H9 (cell line): ENCODE results near the gene NMUR2. TPM values are rescaled to one million over a fixed set of nuclear protein-coding genes. Genes with fewer than 3 reads are reported as not detected.

Source experiments
- DNase-seq: peaks from one replicate; pipeline ENCODE4 v3.0.0-alpha.2; 2017
- H2AFZ ChIP-seq: one replicate; pipeline ENCODE4 v1.6.1; 2013; ENCODE audit warnings: mild to moderate bottlenecking, low read length, control low read depth, moderate library complexity
- H2AK5ac ChIP-seq: 2 replicates; pipeline ENCODE4 v1.6.1; 2013; ENCODE audit warnings: low read length, control low read depth, mixed read lengths; ENCODE audit not compliant: insufficient read length
- H2BK120ac ChIP-seq: one replicate; pipeline ENCODE4 v1.6.1; 2013; ENCODE audit warnings: low read depth, mild to moderate bottlenecking, low read length, control low read depth, inconsistent platforms; ENCODE audit not compliant: poor library complexity, severe bottlenecking
- H2BK12ac ChIP-seq: 2 replicates; pipeline ENCODE4 v1.6.1; 2013; ENCODE audit warnings: low read length, control low read depth, mixed read lengths, low read depth; ENCODE audit not compliant: insufficient read length
- H2BK15ac ChIP-seq: 2 replicates; pipeline ENCODE4 v1.6.1; 2013; ENCODE audit warnings: low read depth, low read length, control low read depth
- H2BK20ac ChIP-seq: one replicate; pipeline ENCODE4 v1.6.1; 2013; ENCODE audit warnings: low read depth, mild to moderate bottlenecking, low read length, control low read depth, inconsistent platforms; ENCODE audit not compliant: poor library complexity, severe bottlenecking
- H2BK5ac ChIP-seq: 2 replicates; pipeline ENCODE4 v1.6.1; 2013; ENCODE audit warnings: low read length, control low read depth, mixed read lengths; ENCODE audit not compliant: insufficient read length
- H3K14ac ChIP-seq: 2 replicates; pipeline ENCODE4 v1.6.1; 2013; ENCODE audit warnings: low read length, control low read depth; ENCODE audit not compliant: insufficient read depth
- H3K18ac ChIP-seq: 2 replicates; pipeline ENCODE4 v1.6.1; 2013; ENCODE audit warnings: low read depth, mild to moderate bottlenecking, mixed read lengths, low read length, control low read depth; ENCODE audit not compliant: insufficient read length
- H3K23ac ChIP-seq: 2 replicates; pipeline ENCODE4 v1.6.1; 2013; ENCODE audit warnings: low read length, control low read depth, mixed read lengths, low read depth; ENCODE audit not compliant: insufficient read length
- H3K23me2 ChIP-seq: 2 replicates; pipeline ENCODE4 v1.6.1; 2013; ENCODE audit warnings: low read depth, mild to moderate bottlenecking, mixed read lengths, low read length, control low read depth; ENCODE audit not compliant: insufficient read length, poor library complexity, severe bottlenecking
- H3K27ac ChIP-seq: 2 replicates; pipeline ENCODE4 v1.5.1; 2013; ENCODE audit warnings: low read length, control low read depth, mixed read lengths, low read depth; ENCODE audit not compliant: insufficient read length
- H3K27me3 ChIP-seq: 2 replicates; pipeline ENCODE4 v1.6.1; 2013; ENCODE audit warnings: low read length, control low read depth, inconsistent platforms; ENCODE audit not compliant: insufficient read depth
- H3K4ac ChIP-seq: 2 replicates; pipeline ENCODE4 v1.6.1; 2013; ENCODE audit warnings: low read depth, mild to moderate bottlenecking, control low read depth, inconsistent platforms, low read length, moderate library complexity
- H3K4me1 ChIP-seq: 2 replicates; pipeline ENCODE4 v1.6.1; 2013; ENCODE audit warnings: low read length, control low read depth, inconsistent platforms; ENCODE audit not compliant: insufficient read depth
- H3K4me2 ChIP-seq: 2 replicates; pipeline ENCODE4 v1.6.1; 2013; ENCODE audit warnings: low read length, control low read depth, mixed read lengths; ENCODE audit not compliant: insufficient read length, insufficient read depth
- H3K56ac ChIP-seq: 2 replicates; pipeline ENCODE4 v1.6.1; 2013; ENCODE audit warnings: low read depth, mild to moderate bottlenecking, mixed read lengths, low read length, control low read depth; ENCODE audit not compliant: insufficient read length
- H3K79me1 ChIP-seq: 2 replicates; pipeline ENCODE4 v1.6.1; 2013; ENCODE audit warnings: low read depth, mild to moderate bottlenecking, moderate library complexity, low read length, control low read depth, inconsistent platforms; ENCODE audit not compliant: insufficient read depth, poor library complexity, severe bottlenecking
- H3K79me2 ChIP-seq: 2 replicates; pipeline ENCODE4 v1.6.1; 2013; ENCODE audit warnings: low read length, control low read depth, inconsistent platforms; ENCODE audit not compliant: insufficient read depth
- H3K9ac ChIP-seq: 2 replicates; pipeline ENCODE4 v1.6.1; 2013; ENCODE audit warnings: low read length, control low read depth, mixed read lengths; ENCODE audit not compliant: insufficient read length; ENCODE audit errors: extremely low read depth
- H3K9me3 ChIP-seq: one replicate; pipeline ENCODE4 v1.6.1; 2013; ENCODE audit warnings: low read depth, low read length, inconsistent platforms; ENCODE audit not compliant: control insufficient read depth
- H3T11ph ChIP-seq: one replicate; pipeline ENCODE4 v1.6.1; 2013; ENCODE audit warnings: mild to moderate bottlenecking, low read length, control low read depth, inconsistent platforms
- H4K20me1 ChIP-seq: one replicate; pipeline ENCODE4 v1.6.1; 2013; ENCODE audit not compliant: control insufficient read depth, insufficient read length, insufficient read depth
- H4K5ac ChIP-seq: 2 replicates; pipeline ENCODE4 v1.6.1; 2013; ENCODE audit warnings: low read depth, mild to moderate bottlenecking, mixed read lengths, low read length, control low read depth; ENCODE audit not compliant: insufficient read length
- H4K8ac ChIP-seq: replicated peaks from 2 replicates; pipeline ENCODE4 v1.6.1; 2013; ENCODE audit warnings: low read length, control low read depth, mixed read lengths, low read depth; ENCODE audit not compliant: insufficient read length
- H4K91ac ChIP-seq: 2 replicates; pipeline ENCODE4 v1.6.1; 2013; ENCODE audit warnings: low read depth, mild to moderate bottlenecking, moderate library complexity, mixed read lengths, low read length, control low read depth; ENCODE audit not compliant: insufficient read length
- H3K27ac Mint-ChIP-seq, 3 experiments: 2 replicates in 2 of 3; 3 replicates in 1 of 3; pipeline ENCODE4 v1.8.0; 2020 to 2021; ENCODE audit warnings: mixed read lengths in 3 of 3, mild to moderate bottlenecking in 1 of 3, moderate library complexity in 1 of 3
- H3K27me3 Mint-ChIP-seq: 2 replicates; pipeline ENCODE4 v1.8.0; 2021; ENCODE audit warnings: low read depth, mild to moderate bottlenecking, moderate library complexity, mixed read lengths
- H3K36me3 Mint-ChIP-seq, 3 experiments: 2 replicates in 2 of 3; 3 replicates in 1 of 3; pipeline ENCODE4 v1.8.0; 2020 to 2021; ENCODE audit warnings: low read depth in 3 of 3, mixed read lengths in 3 of 3; ENCODE audit not compliant: insufficient read depth in 1 of 3
- H3K4me1 Mint-ChIP-seq, 2 experiments: 2 replicates each; pipeline ENCODE4 v1.8.0; 2020; ENCODE audit warnings: mixed read lengths in 2 of 2
- H3K4me3 Mint-ChIP-seq, 2 experiments: 2 replicates in 1 of 2; 3 replicates in 1 of 2; pipeline ENCODE4 v1.8.0; 2020 to 2021; ENCODE audit warnings: mild to moderate bottlenecking in 2 of 2, mixed read lengths in 2 of 2, moderate library complexity in 1 of 2
- H3K9me3 Mint-ChIP-seq, 2 experiments: 2 replicates in 1 of 2; 3 replicates in 1 of 2; pipeline ENCODE4 v1.8.0; 2020; ENCODE audit warnings: mild to moderate bottlenecking in 2 of 2, mixed read lengths in 2 of 2, moderate library complexity in 1 of 2
- WGBS: extraction: QIAGEN DNeasy Blood & Tissue Kit; methylation state at CpG from one replicate; pipeline ENCODE4 v1.1.7; 2013; ENCODE audit warnings: missing lambda C conversion rate, low lambda C conversion rate, mixed read lengths; ENCODE audit not compliant: insufficient read length; ENCODE audit errors: extremely low coverage; 5-methylcytosine and 5-hydroxymethylcytosine counted together
- total RNA-seq: library from RNA; stranded (reverse); gene quantifications from 2 replicates; pipeline ENCODE4 v1.2.1, GENCODE V29; 2021
- TF ChIP-seq, protein P1 (sequence below): fragments of 200-600 bp; sonication (generic); conservative IDR thresholded peaks from 3 replicates; pipeline ENCODE4 v1.8.0; 2021; ENCODE audit warnings: antibody characterized with exemption, mild to moderate bottlenecking

The NMUR2 gene
- total RNA-seq, 1 experiment from 2014 or later, result 0.11 TPM

DNA sequence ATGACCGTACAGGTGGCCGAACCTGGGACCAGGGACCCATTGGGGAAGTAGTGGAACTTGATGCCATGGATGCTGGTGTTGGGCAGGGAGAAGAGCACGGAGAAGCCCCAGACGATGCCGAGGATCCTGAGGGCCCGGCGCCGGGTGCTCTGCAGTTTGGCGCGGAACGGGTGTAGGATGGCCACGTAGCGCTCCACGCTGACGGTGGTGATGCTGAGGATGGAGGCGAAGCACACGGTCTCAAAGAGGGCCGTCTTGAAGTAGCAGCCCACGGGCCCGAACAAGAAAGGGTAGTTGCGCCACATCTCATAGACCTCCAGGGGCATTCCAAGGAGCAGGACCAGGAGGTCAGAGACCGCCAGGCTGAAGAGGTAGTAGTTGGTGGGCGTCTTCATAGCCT is 585 bp downstream of the NMUR2 start:
- no peak overlapping the region for H3K14ac ChIP-seq
- TF ChIP-seq, protein P1, sequence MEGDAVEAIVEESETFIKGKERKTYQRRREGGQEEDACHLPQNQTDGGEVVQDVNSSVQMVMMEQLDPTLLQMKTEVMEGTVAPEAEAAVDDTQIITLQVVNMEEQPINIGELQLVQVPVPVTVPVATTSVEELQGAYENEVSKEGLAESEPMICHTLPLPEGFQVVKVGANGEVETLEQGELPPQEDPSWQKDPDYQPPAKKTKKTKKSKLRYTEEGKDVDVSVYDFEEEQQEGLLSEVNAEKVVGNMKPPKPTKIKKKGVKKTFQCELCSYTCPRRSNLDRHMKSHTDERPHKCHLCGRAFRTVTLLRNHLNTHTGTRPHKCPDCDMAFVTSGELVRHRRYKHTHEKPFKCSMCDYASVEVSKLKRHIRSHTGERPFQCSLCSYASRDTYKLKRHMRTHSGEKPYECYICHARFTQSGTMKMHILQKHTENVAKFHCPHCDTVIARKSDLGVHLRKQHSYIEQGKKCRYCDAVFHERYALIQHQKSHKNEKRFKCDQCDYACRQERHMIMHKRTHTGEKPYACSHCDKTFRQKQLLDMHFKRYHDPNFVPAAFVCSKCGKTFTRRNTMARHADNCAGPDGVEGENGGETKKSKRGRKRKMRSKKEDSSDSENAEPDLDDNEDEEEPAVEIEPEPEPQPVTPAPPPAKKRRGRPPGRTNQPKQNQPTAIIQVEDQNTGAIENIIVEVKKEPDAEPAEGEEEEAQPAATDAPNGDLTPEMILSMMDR, result no peak
- no peaks in the 10 kb centered on the region for H4K20me1 ChIP-seq
- no peak overlapping the region for H4K8ac ChIP-seq
- H2AK5ac ChIP-seq, result no peak overlapping the region
- peaks cover 5 to 6% of the 10 kb centered on the region in 2 experiments for H3K4me1 Mint-ChIP-seq
- H3T11ph ChIP-seq, result no peak overlapping the region
- DNase-seq, result no peak
- no peak overlapping the region for H3K9ac ChIP-seq
- H4K91ac ChIP-seq, result no peak overlapping the region
- H3K23ac ChIP-seq, result no peak overlapping the region
- no peak overlapping the region for H2BK20ac ChIP-seq
- no peak overlapping the region for H2BK5ac ChIP-seq
- H3K9me3 ChIP-seq, result no peaks in the 10 kb centered on the region
- H2AFZ ChIP-seq, result no peak overlapping the region
- no peaks in the 10 kb centered on the region; a peak in 1 of 7 replicates for H3K36me3 Mint-ChIP-seq
- H3K23me2 ChIP-seq, result no peaks in the 10 kb centered on the region
- no peak overlapping the region for H3K56ac ChIP-seq
- H3K27me3 ChIP-seq, result no peaks in the 10 kb centered on the region; the same call in 1 of the 2 replicates
- H2BK12ac ChIP-seq, result no peak overlapping the region
- H3K27ac ChIP-seq, result no peak overlapping the region
- no peak overlapping the region for H2BK15ac ChIP-seq
- H2BK120ac ChIP-seq, result no peak overlapping the region
- peaks cover 14% of the 10 kb centered on the region for H3K27me3 Mint-ChIP-seq
- H3K4me2 ChIP-seq, result no peak overlapping the region
- no peak overlapping the region for H3K18ac ChIP-seq
- H4K5ac ChIP-seq, result no peak overlapping the region
- H3K27ac Mint-ChIP-seq, result no peak overlapping the region; a peak in 1 of 7 replicates
- no peak overlapping the region for H3K4ac ChIP-seq
- no peaks in the 10 kb centered on the region for H3K9me3 Mint-ChIP-seq
- no peaks in the 10 kb centered on the region for H3K79me2 ChIP-seq
- no peaks in the 10 kb centered on the region for H3K4me1 ChIP-seq
- no peaks in the 10 kb centered on the region for H3K79me1 ChIP-seq
- WGBS, result no CpG with 5 or more reads among the region's 23 CpGs
- no peak overlapping the region for H3K4me3 Mint-ChIP-seq
